Thymus (tissue), 11 donors: ENCODE measurements around the gene OFD1. TPM values are rescaled to one million over a fixed set of nuclear protein-coding genes. Genes with fewer than 3 reads are reported as not detected.

Source experiments
- DNase-seq, 9 donors: peaks; one replicate each; pipeline ENCODE4 v3.0.0-alpha.2; 2013; ENCODE audit warnings: low spot score in 9 of 9, low read depth in 6 of 9, missing footprints in 1 of 9
- H3K27ac ChIP-seq, 2 donors: one replicate each; pipeline ENCODE4 v1.5.1; 2013; ENCODE audit warnings: control low read depth in 1 of 2, low read depth in 1 of 2, low read length in 1 of 2, mild to moderate bottlenecking in 1 of 2, moderate library complexity in 1 of 2
- H3K27me3 ChIP-seq, 2 donors: one replicate each; pipeline ENCODE4 v1.5.1; 2013; ENCODE audit warnings: low read length in 1 of 2; ENCODE audit not compliant: control insufficient read depth in 2 of 2, insufficient read depth in 1 of 2
- H3K36me3 ChIP-seq, 2 donors: one replicate each; pipeline ENCODE4 v1.5.1; 2013; ENCODE audit warnings: low read length in 1 of 2, mild to moderate bottlenecking in 1 of 2, moderate library complexity in 1 of 2; ENCODE audit not compliant: control insufficient read depth in 2 of 2, insufficient read depth in 2 of 2
- H3K4me1 ChIP-seq, 2 donors: one replicate each; pipeline ENCODE4 v1.5.1; 2013; ENCODE audit warnings: low read length in 2 of 2; ENCODE audit not compliant: control insufficient read depth in 2 of 2, insufficient read depth in 2 of 2
- H3K4me3 ChIP-seq, 2 donors: one replicate each; pipeline ENCODE4 v1.5.1; 2013; ENCODE audit warnings: low read length in 2 of 2, control low read depth in 1 of 2, mild to moderate bottlenecking in 1 of 2
- H3K9me3 ChIP-seq, 2 donors: one replicate each; pipeline ENCODE4 v1.5.1; 2013; ENCODE audit warnings: low read length in 1 of 2, mild to moderate bottlenecking in 1 of 2; ENCODE audit not compliant: control insufficient read depth in 2 of 2, insufficient read depth in 1 of 2
- WGBS: extraction: QIAGEN DNeasy Blood & Tissue Kit; methylation state at CpG from one replicate; pipeline ENCODE4 v1.1.7; 2013; 5-methylcytosine and 5-hydroxymethylcytosine counted together
- polyA plus RNA-seq: library from polyadenylated mRNA; stranded (reverse); fragments of 200-250 nt; gene quantifications from one replicate; pipeline ENCODE4 v1.2.3, GENCODE V29; 2013
- total RNA-seq: library from RNA; stranded (reverse); fragments of 120-200 nt; gene quantifications from one replicate; pipeline ENCODE4 v1.2.4, GENCODE V29; 2013
- donor health status: healthy.

Gene OFD1
- total and polyA plus RNA-seq, 2 donors = 30.3 to 137 TPM

GRCh38 chrX:13754765-13755164 lies 20.2 kb downstream of the OFD1 start:
- H3K4me1 ChIP-seq = no peaks in the 10 kb centered on the region
- H3K27ac ChIP-seq = no peak overlapping the region
- no peak for DNase-seq
- H3K27me3 ChIP-seq = no peaks in the 10 kb centered on the region
- no peak overlapping the region for H3K4me3 ChIP-seq
- 100% methylated on average over 1 of the region's 1 CpG for WGBS
- peaks cover 12 to 46% of the 10 kb centered on the region in 2 donors for H3K36me3 ChIP-seq
- H3K9me3 ChIP-seq = no peaks in the 10 kb centered on the region

DNA sequence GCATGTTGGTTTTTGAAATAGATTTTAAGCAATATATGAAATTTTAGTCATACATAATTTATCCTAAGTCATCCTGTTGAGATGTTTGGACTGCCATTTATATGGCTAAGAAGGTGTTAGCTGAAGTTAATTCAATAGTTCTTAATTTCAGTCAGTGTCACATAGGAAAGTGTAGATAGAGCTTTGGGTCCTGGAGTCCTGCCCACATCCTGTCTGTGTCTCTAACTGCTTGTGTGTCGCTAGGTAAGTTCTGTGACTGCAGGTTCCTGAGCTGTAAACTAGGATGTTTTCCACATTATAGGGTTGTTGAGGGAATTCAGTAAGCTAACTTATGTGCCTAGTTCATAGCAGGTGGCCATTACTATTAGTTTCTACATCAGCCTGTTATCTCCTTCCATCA lies 20.7 kb downstream of the OFD1 start:
- Histone ChIP-seq H3K4me1 (no peaks in the 10 kb centered on the region), H3K36me3 (peaks cover 14 to 50% of the 10 kb centered on the region in 2 donors), H3K27ac (no peak overlapping the region), H3K4me3 (no peak overlapping the region), H3K27me3 (no peaks in the 10 kb centered on the region), H3K9me3 (no peaks in the 10 kb centered on the region)
- WGBS = 28% methylated on average over 1 of the region's 1 CpG
- DNase-seq = peak in 2 of 9 donors; percentile 32 to 43

DNA sequence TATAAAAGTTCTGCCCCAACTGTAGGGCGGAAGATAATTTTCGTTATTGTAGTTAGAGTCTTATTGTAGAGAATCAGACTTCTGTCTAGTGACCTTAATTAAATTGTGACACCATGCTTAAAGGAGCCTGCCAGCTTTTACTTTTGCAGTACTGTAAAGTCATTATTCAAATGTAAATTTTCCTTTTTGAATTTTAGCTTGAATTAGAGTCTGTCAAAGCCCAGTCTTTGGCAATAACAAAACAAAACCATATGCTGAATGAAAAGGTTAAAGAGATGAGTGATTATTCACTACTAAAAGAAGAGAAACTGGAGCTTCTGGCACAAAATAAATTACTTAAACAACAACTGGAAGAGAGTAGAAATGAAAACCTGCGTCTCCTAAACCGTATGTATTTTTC lies 21.8 kb downstream of the OFD1 start:
- Histone ChIP-seq H3K9me3 (no peaks in the 10 kb centered on the region), H3K27ac (no peak overlapping the region), H3K4me1 (no peaks in the 10 kb centered on the region), H3K27me3 (no peaks in the 10 kb centered on the region), H3K4me3 (no peak overlapping the region), H3K36me3 (peaks cover 22 to 46% of the 10 kb centered on the region in 2 donors)
- 98% methylated on average over 4 of the region's 4 CpGs for WGBS
- no peak for DNase-seq

DNA sequence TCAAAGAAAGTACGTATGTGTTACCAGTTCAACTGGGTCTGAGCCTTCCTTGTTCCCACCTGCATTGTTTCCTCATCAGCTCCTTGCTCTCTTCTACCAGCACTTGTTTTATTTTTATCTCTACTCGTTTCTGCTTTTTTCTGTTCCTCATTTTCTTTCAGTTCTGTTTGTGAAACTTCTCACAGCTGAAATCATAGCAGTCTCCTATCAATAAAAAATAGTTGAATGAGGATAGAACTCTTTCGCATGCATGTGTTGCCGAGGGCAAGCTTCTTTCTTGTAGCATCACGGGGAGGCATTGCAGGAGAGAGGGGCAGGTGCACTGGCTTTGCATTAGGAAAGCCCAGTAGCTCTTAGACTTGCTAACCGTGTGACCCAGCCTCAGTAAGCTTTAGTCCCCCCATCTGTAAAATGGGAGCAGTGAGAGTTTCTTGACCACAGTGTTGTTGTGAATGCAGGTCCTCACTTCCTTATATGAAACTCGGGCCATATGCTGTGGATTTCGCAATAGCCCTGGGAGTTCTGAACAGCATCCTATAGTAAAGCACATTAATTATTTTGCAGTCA lies 24.7 kb downstream of the OFD1 start:
- no peak overlapping the region for H3K27ac ChIP-seq
- no peak overlapping the region for H3K4me3 ChIP-seq
- no peaks in the 10 kb centered on the region for H3K27me3 ChIP-seq
- no peaks in the 10 kb centered on the region for H3K4me1 ChIP-seq
- DNase-seq = no peak
- peaks cover 29 to 59% of the 10 kb centered on the region in 2 donors for H3K36me3 ChIP-seq
- 78% methylated on average over 8 of the region's 8 CpGs for WGBS
- no peaks in the 10 kb centered on the region for H3K9me3 ChIP-seq

GRCh38 chrX:13760426-13760825 lies 25.9 kb downstream of the OFD1 start:
- Histone ChIP-seq H3K27ac (no peak overlapping the region), H3K4me1 (no peaks in the 10 kb centered on the region), H3K4me3 (no peak overlapping the region), H3K27me3 (no peaks in the 10 kb centered on the region), H3K9me3 (no peaks in the 10 kb centered on the region), H3K36me3 (peaks cover 29 to 61% of the 10 kb centered on the region in 2 donors)
- whole genome bisulfite sequencing = 88% methylated on average over 13 of the region's 13 CpGs
- DNase-seq = no peak

- no peaks in the 10 kb centered on the region for H3K9me3 ChIP-seq
- no peaks in the 10 kb centered on the region for H3K4me1 ChIP-seq
- peaks cover 33 to 67% of the 10 kb centered on the region in 2 donors for H3K36me3 ChIP-seq
- no peak overlapping the region for H3K4me3 ChIP-seq
- no peak overlapping the region for H3K27ac ChIP-seq
- DNase-seq = no peak
- H3K27me3 ChIP-seq = no peaks in the 10 kb centered on the region
- WGBS = 85% methylated on average over 7 of the region's 7 CpGs
Observed at GRCh38 chrX:13761606-13762414, 27.3 kb downstream of the OFD1 start.

GRCh38 chrX:13763489-13763888 lies 28.9 kb downstream of the OFD1 start:
- Histone ChIP-seq H3K9me3 (no peaks in the 10 kb centered on the region), H3K27me3 (no peaks in the 10 kb centered on the region), H3K27ac (no peak overlapping the region), H3K4me3 (no peak overlapping the region), H3K4me1 (no peaks in the 10 kb centered on the region), H3K36me3 (peaks cover 30 to 66% of the 10 kb centered on the region in 2 donors)
- WGBS = 90% methylated on average over 8 of the region's 8 CpGs
- peak in 1 of 9 donors; percentile 18 for DNase-seq

- Histone ChIP-seq H3K9me3 (no peaks in the 10 kb centered on the region), H3K4me3 (no peak overlapping the region), H3K36me3 (peaks cover 28 to 67% of the 10 kb centered on the region in 2 donors), H3K27ac (no peak overlapping the region), H3K4me1 (no peaks in the 10 kb centered on the region), H3K27me3 (no peaks in the 10 kb centered on the region)
- no peak for DNase-seq
- WGBS = 61% methylated on average over 7 of the region's 7 CpGs
Observed at GRCh38 chrX:13764281-13764680, 29.7 kb downstream of the OFD1 start.

- no peaks in the 10 kb centered on the region for H3K4me1 ChIP-seq
- no peak for DNase-seq
- H3K9me3 ChIP-seq = no peaks in the 10 kb centered on the region
- H3K27me3 ChIP-seq = no peaks in the 10 kb centered on the region
- H3K27ac ChIP-seq = no peak overlapping the region
- no peak overlapping the region for H3K4me3 ChIP-seq
- WGBS = 97% methylated on average over 6 of the region's 6 CpGs
- H3K36me3 ChIP-seq = peaks cover 30 to 67% of the 10 kb centered on the region in 2 donors
Observed at GRCh38 chrX:13764765-13765164, 30.2 kb downstream of the OFD1 start.
